Activated CD4-positive, alpha-beta T cell treated with anti-CD3 and anti-CD28 coated beads, Interleukin-2, amount 10 ng/mL, durations not matched to agents 7 days and 5 days (primary cell): ENCODE data around the gene BRCA1. TPM values are rescaled to one million over a fixed set of nuclear protein-coding genes. Genes with fewer than 3 reads are reported as not detected.
"Not testable (repeated sequence)": the region's sequence is repeated elsewhere in the genome, so short reads cannot be mapped to it uniquely, and the experiment has no call there.

Experiments
- CTCF ChIA-PET: fragments of 350-600 bp; sonication (Branson Sonifier 250); formaldehyde crosslinking; loops from one replicate; lab custom pipeline; 2021; ENCODE audit warnings: antibody characterized with exemption; lab: Charles Lee
- POLR2A ChIA-PET: fragments of 350-600 bp; sonication (Branson Sonifier 250); formaldehyde crosslinking; loops from one replicate; lab custom pipeline; 2021; ENCODE audit warnings: antibody characterized with exemption; lab: Charles Lee
- DNase-seq: peaks from one replicate; pipeline ENCODE4 v3.0.0-alpha.2; 2020
- H3K27ac Mint-ChIP-seq: one replicate; pipeline ENCODE4 v1.8.0; 2021; ENCODE audit warnings: mild to moderate bottlenecking, moderate library complexity, mixed read lengths
- H3K27me3 Mint-ChIP-seq: one replicate; pipeline ENCODE4 v1.8.0; 2021; ENCODE audit warnings: mixed read lengths
- H3K36me3 Mint-ChIP-seq: one replicate; pipeline ENCODE4 v1.8.0; 2021; ENCODE audit warnings: low read depth, mixed read lengths
- H3K4me1 Mint-ChIP-seq: one replicate; pipeline ENCODE4 v1.8.0; 2021; ENCODE audit warnings: mixed read lengths
- H3K4me3 Mint-ChIP-seq: one replicate; pipeline ENCODE4 v1.8.0; 2021; ENCODE audit warnings: mild to moderate bottlenecking, moderate library complexity, mixed read lengths
- H3K9me3 Mint-ChIP-seq: one replicate; pipeline ENCODE4 v1.8.0; 2021; ENCODE audit warnings: mixed read lengths
- total RNA-seq, 2 experiments: library from RNA; stranded (reverse); gene quantifications; one replicate each; pipeline ENCODE4 v1.2.3, GENCODE V29; 2021

The BRCA1 gene
- total RNA-seq = 10 to 100 TPM; 67.4 to 76.0 TPM

DNA sequence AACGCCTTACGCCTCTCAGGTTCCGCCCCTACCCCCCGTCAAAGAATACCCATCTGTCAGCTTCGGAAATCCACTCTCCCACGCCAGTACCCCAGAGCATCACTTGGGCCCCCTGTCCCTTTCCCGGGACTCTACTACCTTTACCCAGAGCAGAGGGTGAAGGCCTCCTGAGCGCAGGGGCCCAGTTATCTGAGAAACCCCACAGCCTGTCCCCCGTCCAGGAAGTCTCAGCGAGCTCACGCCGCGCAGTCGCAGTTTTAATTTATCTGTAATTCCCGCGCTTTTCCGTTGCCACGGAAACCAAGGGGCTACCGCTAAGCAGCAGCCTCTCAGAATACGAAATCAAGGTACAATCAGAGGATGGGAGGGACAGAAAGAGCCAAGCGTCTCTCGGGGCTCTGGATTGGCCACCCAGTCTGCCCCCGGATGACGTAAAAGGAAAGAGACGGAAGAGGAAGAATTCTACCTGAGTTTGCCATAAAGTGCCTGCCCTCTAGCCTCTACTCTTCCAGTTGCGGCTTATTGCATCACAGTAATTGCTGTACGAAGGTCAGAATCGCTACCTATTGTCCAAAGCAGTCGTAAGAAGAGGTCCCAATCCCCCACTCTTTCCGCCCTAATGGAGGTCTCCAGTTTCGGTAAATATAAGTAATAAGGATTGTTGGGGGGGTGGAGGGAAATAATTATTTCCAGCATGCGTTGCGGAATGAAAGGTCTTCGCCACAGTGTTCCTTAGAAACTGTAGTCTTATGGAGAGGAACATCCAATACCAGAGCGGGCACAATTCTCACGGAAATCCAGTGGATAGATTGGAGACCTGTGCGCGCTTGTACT, at the start of gene BRCA1:
BRCA1 (minus strand) TSS at position 232 of the 834 bp plus-strand sequence. CDS start 1,268 bp downstream, outside the sequence.
- CTCF ChIA-PET = interaction anchor here (0.6 to 0.9 kb wide), 3 partner anchors 12 to 280 kb away, joined by 3 read pairs; no protein-coding TSS in a partner anchor
- no peaks in the 10 kb centered on the region for H3K9me3 Mint-ChIP-seq
- H3K4me3 Mint-ChIP-seq = peak within 1 kb of the TSS; percentile 96

GRCh38 chr17:43171586-43172487, 46.7 kb upstream of the BRCA1 start:
- DNase-seq = peak; percentile 7
- CTCF ChIA-PET = interaction anchor here (1.9 kb wide), 1 partner anchor 18 kb away, joined by 8 read pairs; no protein-coding TSS in a partner anchor
- Mint-ChIP-seq H3K4me3 (no peak overlapping the region), H3K27me3 (no peaks in the 10 kb centered on the region), H3K9me3 (no peaks in the 10 kb centered on the region), H3K27ac (no peak overlapping the region), H3K36me3 (peaks cover 30% of the 10 kb centered on the region), H3K4me1 (peaks cover 43% of the 10 kb centered on the region)
- POLR2A ChIA-PET = interaction anchor here (0.6 to 1.5 kb wide), 5 partner anchors 10 to 144 kb away, joined by 3 to 14 read pairs (median 3); no protein-coding TSS in a partner anchor

More for the DNA sequence above, at the start of gene BRCA1:
- DNase-seq = peak; percentile 98
- Mint-ChIP-seq H3K27me3 (no peaks in the 10 kb centered on the region), H3K4me1 (peaks cover 35% of the 10 kb centered on the region), H3K36me3 (peaks cover 29% of the 10 kb centered on the region), H3K27ac (peak within 1 kb of the TSS; percentile 97)
- POLR2A ChIA-PET = interaction anchor here (0.6 to 0.9 kb wide), 5 partner anchors 45 to 235 kb away, joined by 3 to 8 read pairs (median 3); partner anchors contain the start of genes IFI35 and TMEM106A

DNA sequence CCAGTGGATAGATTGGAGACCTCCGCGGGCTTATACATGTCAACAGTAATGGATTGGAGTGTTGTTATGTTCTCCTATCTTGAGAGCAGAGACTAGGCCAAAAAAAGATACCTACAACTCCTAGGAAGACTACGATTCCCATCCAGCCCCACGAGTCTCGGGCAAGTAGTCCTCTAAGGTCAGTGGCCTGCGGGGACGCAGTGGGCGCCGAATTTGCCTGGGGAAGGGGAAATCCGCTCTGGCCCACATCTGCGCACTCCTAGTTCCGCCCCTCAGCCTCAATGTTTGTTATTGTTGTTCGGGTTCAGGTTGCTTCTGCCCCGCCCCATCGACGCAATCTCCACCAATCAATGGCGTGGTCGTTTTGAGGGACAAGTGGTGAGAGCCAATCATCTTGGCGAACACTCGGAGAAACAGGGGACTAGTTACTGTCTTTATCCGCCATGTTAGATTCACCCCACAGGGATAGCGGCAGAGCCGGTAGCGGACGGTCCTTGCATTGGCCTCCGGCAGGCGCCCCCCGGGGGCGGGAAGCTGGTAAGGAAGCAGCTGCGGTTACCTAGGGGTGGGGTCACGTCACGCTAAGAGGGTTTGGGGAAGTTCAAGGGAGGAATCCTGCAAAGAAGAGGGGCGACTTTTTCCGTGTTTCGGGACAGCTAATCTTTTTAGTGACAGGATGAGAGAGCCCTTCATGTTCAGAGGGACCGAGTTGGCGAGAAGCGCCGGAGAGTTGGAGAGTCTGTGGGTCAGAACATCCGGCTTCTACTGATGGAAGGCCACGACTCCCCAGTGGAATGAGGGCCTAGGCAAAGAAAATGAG, 45.8 kb upstream of the BRCA1 start, which contains the start of gene NBR1:
NBR1 (plus strand) TSS at position 449 of the 820 bp plus-strand sequence. CDS start 4,586 bp downstream, outside the sequence.
- Mint-ChIP-seq H3K27me3 (no peaks in the 10 kb centered on the region), H3K4me1 (peaks cover 39% of the 10 kb centered on the region)
- POLR2A ChIA-PET = interaction anchor here (0.6 to 1.5 kb wide), 4 partner anchors 11 to 144 kb away, joined by 3 to 14 read pairs (median 6); no protein-coding TSS in a partner anchor

GRCh38 chr17:43170140-43170765, 45.1 kb upstream of the BRCA1 start:
- no peaks in the 10 kb centered on the region for H3K27me3 Mint-ChIP-seq
- H3K4me3 Mint-ChIP-seq = no peak overlapping the region
- ChIA-PET CTCF (interaction anchor here (0.7 to 1.6 kb wide), 3 partner anchors 9 to 1281 kb away, joined by 3 to 5 read pairs (median 3); no protein-coding TSS in a partner anchor), POLR2A (interaction anchor here (1.0 kb wide), 1 partner anchor 45 kb away, joined by 5 read pairs; the partner anchor contains the start of gene BRCA1)
- peaks cover 33% of the 10 kb centered on the region for H3K4me1 Mint-ChIP-seq
- peaks cover 17% of the 10 kb centered on the region for H3K36me3 Mint-ChIP-seq
- peak; percentile 94 for DNase-seq
- H3K27ac Mint-ChIP-seq = no peak overlapping the region
- H3K9me3 Mint-ChIP-seq = no peaks in the 10 kb centered on the region

More for the DNA sequence above, 45.8 kb upstream of the BRCA1 start, which contains the start of gene NBR1:
- CTCF ChIA-PET = interaction anchor here (1.9 kb wide), 1 partner anchor 19 kb away, joined by 8 read pairs; no protein-coding TSS in a partner anchor
- H3K36me3 Mint-ChIP-seq = peaks cover 22% of the 10 kb centered on the region
- H3K9me3 Mint-ChIP-seq = no peaks in the 10 kb centered on the region
- peak; percentile 98 for DNase-seq
- no peak within 1 kb of the TSS for H3K4me3 Mint-ChIP-seq
- no peak within 1 kb of the TSS for H3K27ac Mint-ChIP-seq

- ChIA-PET POLR2A (interaction anchor here (0.7 to 1.0 kb wide), 2 partner anchors 13 to 44 kb away, joined by 3 to 5 read pairs; partner anchors contain the start of gene BRCA1), CTCF (interaction anchor here (0.7 to 1.6 kb wide), 3 partner anchors 9 to 1280 kb away, joined by 3 to 5 read pairs (median 3); no protein-coding TSS in a partner anchor)
- Mint-ChIP-seq H3K4me3 (no peak overlapping the region), H3K36me3 (peaks cover 15% of the 10 kb centered on the region), H3K27me3 (no peaks in the 10 kb centered on the region), H3K4me1 (peaks cover 30% of the 10 kb centered on the region), H3K27ac (no peak overlapping the region), H3K9me3 (no peaks in the 10 kb centered on the region)
- peak; percentile 12 for DNase-seq
Measured at GRCh38 chr17:43169561-43170139, 44.5 kb upstream of the BRCA1 start.

DNA sequence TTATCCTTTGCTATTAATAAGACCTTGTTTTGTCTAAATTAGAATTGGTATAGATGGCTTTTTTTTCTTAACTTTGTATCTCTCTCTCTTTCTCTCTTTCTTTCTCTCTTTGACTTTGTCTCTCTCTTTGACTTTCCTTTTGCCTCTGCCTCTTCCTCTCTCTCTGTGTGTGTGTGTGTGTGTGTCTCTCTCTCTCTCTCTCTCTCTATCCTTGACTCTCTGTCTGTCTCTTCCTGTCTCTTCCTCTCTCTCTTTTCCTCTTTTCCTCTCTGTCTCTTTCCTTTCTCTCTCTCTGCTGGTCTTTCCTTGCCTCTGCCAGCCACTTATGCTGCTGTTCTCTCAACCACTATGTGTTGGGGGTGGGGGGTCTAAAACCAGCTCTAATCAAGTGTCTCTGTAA, 40.8 kb upstream of the BRCA1 start:
- H3K9me3 Mint-ChIP-seq, DNase-seq, H3K27me3 Mint-ChIP-seq, H3K4me3 Mint-ChIP-seq, H3K36me3 Mint-ChIP-seq, CTCF ChIA-PET, POLR2A ChIA-PET: not testable (repeated sequence)
- Mint-ChIP-seq H3K27ac (peak overlapping the region; percentile 55), H3K4me1 (peaks cover 11% of the 10 kb centered on the region)

DNA sequence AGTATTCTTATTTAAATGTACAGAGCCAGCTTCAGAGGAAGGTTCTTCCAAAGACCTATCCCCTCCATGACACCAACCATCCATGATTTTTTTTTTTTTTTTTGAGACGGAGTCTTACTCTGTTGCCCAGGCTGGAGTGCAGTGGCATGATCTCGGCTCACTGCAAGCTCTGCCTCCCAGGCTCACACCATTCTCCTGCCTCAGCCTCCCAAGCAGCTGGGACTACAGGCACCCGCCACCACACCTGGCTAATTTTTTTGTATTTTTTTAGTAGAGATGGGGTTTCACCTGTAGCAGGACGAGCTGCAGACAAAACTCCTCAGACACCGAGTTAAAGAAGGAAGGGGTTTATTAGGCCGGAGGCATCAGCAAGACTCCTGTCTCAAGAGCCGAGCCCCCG, 34.8 kb upstream of the BRCA1 start:
- peak overlapping the region; percentile 57 for H3K27ac Mint-ChIP-seq
- POLR2A ChIA-PET, H3K9me3 Mint-ChIP-seq, DNase-seq, H3K4me1 Mint-ChIP-seq, H3K36me3 Mint-ChIP-seq, H3K4me3 Mint-ChIP-seq, CTCF ChIA-PET, H3K27me3 Mint-ChIP-seq: not testable (repeated sequence)

- H3K36me3 Mint-ChIP-seq, H3K9me3 Mint-ChIP-seq, H3K27ac Mint-ChIP-seq, CTCF ChIA-PET, H3K27me3 Mint-ChIP-seq, H3K4me1 Mint-ChIP-seq, DNase-seq, H3K4me3 Mint-ChIP-seq, POLR2A ChIA-PET: not testable (repeated sequence)
Measured at GRCh38 chr17:43159232-43159631, 34.1 kb upstream of the BRCA1 start.

- H3K9me3 Mint-ChIP-seq = peaks cover 7% of the 10 kb centered on the region
- H3K4me3 Mint-ChIP-seq = no peak overlapping the region
- H3K36me3 Mint-ChIP-seq = peaks cover 8% of the 10 kb centered on the region
- POLR2A ChIA-PET = no interaction called here
- no peaks in the 10 kb centered on the region for H3K4me1 Mint-ChIP-seq
- H3K27me3 Mint-ChIP-seq = no peaks in the 10 kb centered on the region
- CTCF ChIA-PET = interaction anchor here (0.5 kb wide), 1 partner anchor 343 kb away, joined by 4 read pairs; no protein-coding TSS in a partner anchor
- DNase-seq = no peak
- no peak overlapping the region for H3K27ac Mint-ChIP-seq
Measured at GRCh38 chr17:43155666-43156065, 30.5 kb upstream of the BRCA1 start.

- POLR2A ChIA-PET, DNase-seq, H3K9me3 Mint-ChIP-seq: not testable (repeated sequence)
Measured at GRCh38 chr17:43153197-43153835, 28.2 kb upstream of the BRCA1 start.

More at GRCh38 chr17:43153197-43153835, 28.2 kb upstream of the BRCA1 start:
- H3K27ac Mint-ChIP-seq, H3K4me3 Mint-ChIP-seq, H3K27me3 Mint-ChIP-seq, H3K36me3 Mint-ChIP-seq, H3K4me1 Mint-ChIP-seq: not testable (repeated sequence)
- CTCF ChIA-PET = interaction anchor here (0.5 kb wide), 1 partner anchor 245 kb away, joined by 3 read pairs; no protein-coding TSS in a partner anchor
